ENCODE measurements around the gene GKAP1.
"Not testable (repeated sequence)": the region's sequence is repeated elsewhere in the genome, so short reads cannot be mapped to it uniquely, and the experiment has no call there.

Gene GKAP1

GRCh38 chr9:83728591-83729368 lies 88.8 kb downstream of the GKAP1 start:
- DNase-seq (ENCODE audit: low read depth in 2 of 2), result not testable (repeated sequence)

GRCh38 chr9:83724436-83724835 lies 93.1 kb downstream of the GKAP1 start:
- no peak for DNase-seq (ENCODE audit: low read depth in 2 of 2)

- DNase-seq (ENCODE audit: low read depth in 2 of 2), result no peak
Observed at GRCh38 chr9:83722726-83723495, 94.7 kb downstream of the GKAP1 start.

- no peak for DNase-seq (ENCODE audit: low read depth in 2 of 2)
Observed at GRCh38 chr9:83721509-83721908, 96.1 kb downstream of the GKAP1 start.

- DNase-seq (ENCODE audit: low read depth in 2 of 2), result no peak
Observed at GRCh38 chr9:83715794-83716193, 101.8 kb downstream of the GKAP1 start.

- DNase-seq (ENCODE audit: low read depth in 2 of 2), result no peak
Observed at GRCh38 chr9:83715221-83715620, 102.3 kb downstream of the GKAP1 start.

- no peak for DNase-seq (ENCODE audit: low read depth in 2 of 2)
Observed at GRCh38 chr9:83714329-83714728, 103.2 kb downstream of the GKAP1 start.

- peak; percentile 24 to 32 for DNase-seq (ENCODE audit: low read depth in 2 of 2)
Observed at GRCh38 chr9:83708515-83709158, 108.9 kb downstream of the GKAP1 start.

GRCh38 chr9:83707768-83708514 lies 109.6 kb downstream of the GKAP1 start, which contains the start of gene UBQLN1:
Gene UBQLN1, minus strand, starts transcription at chr9:83707958. Its CDS starts 279 bp downstream, at chr9:83707679.
- peak; percentile 81 to 84 for DNase-seq (ENCODE audit: low read depth in 2 of 2)

- DNase-seq (ENCODE audit: low read depth in 2 of 2), result no peak
Observed at GRCh38 chr9:83707518-83707767, 110.1 kb downstream of the GKAP1 start.

GRCh38 chr9:83706676-83707517 lies 110.7 kb downstream of the GKAP1 start:
- DNase-seq (ENCODE audit: low read depth in 2 of 2), result peak; percentile 60 to 63

GRCh38 chr9:83705219-83705651 lies 112.3 kb downstream of the GKAP1 start:
- not testable (repeated sequence) for DNase-seq (ENCODE audit: low read depth in 2 of 2)

- no peak for DNase-seq (ENCODE audit: low read depth in 2 of 2)
Observed at GRCh38 chr9:83701769-83702168, 115.8 kb downstream of the GKAP1 start.

- no peak for DNase-seq (ENCODE audit: low read depth in 2 of 2)
Observed at GRCh38 chr9:83701286-83701685, 116.3 kb downstream of the GKAP1 start.

- no peak for DNase-seq (ENCODE audit: low read depth in 2 of 2)
Observed at GRCh38 chr9:83699615-83700014, 118.0 kb downstream of the GKAP1 start.

- DNase-seq (ENCODE audit: low read depth in 2 of 2), result no peak
Observed at GRCh38 chr9:83698976-83699585, 118.5 kb downstream of the GKAP1 start.

- DNase-seq (ENCODE audit: low read depth in 2 of 2), result no peak
Observed at GRCh38 chr9:83691492-83691891, 126.1 kb downstream of the GKAP1 start.
